ENCODE data around the gene SRSF11.

SRSF11 gene

GRCh38 chr1:70239940-70240339, 18.8 kb downstream of the SRSF11 start:
- no peak for DNase-seq
- Mint-ChIP-seq H3K9me3 (no peaks in the 10 kb centered on the region), H3K4me3 (no peak overlapping the region), H3K27ac (no peak overlapping the region), H3K4me1 (peaks cover 8% of the 10 kb centered on the region), H3K36me3 (peaks cover 56% of the 10 kb centered on the region), H3K27me3 (no peaks in the 10 kb centered on the region)
- CTCF ChIA-PET = no interaction called here

DNA sequence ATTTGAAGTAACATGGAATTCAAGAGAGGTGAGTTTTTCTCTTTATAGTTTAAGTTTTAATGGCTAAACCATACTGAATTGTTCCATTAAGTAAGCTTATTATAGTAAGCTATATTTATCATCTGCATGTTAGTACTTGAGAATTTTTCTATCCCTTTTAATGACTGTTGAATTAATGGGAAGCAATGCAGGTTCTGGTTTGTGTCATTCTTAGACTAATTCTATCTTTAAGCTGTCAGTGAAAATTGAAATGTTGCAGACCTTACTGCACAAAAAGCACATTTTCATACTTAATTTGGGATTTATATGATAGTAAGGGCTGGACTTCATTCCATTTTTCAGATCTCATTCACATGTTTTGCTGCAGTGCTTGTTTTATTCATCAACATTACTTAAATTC, 25.9 kb downstream of the SRSF11 start:
- Mint-ChIP-seq H3K27ac (peak overlapping the region; percentile 7), H3K27me3 (no peaks in the 10 kb centered on the region), H3K4me3 (no peak overlapping the region), H3K36me3 (peaks cover 76% of the 10 kb centered on the region), H3K4me1 (peaks cover 23% of the 10 kb centered on the region), H3K9me3 (no peaks in the 10 kb centered on the region)
- no peak for DNase-seq
- CTCF ChIA-PET = no interaction called here

DNA sequence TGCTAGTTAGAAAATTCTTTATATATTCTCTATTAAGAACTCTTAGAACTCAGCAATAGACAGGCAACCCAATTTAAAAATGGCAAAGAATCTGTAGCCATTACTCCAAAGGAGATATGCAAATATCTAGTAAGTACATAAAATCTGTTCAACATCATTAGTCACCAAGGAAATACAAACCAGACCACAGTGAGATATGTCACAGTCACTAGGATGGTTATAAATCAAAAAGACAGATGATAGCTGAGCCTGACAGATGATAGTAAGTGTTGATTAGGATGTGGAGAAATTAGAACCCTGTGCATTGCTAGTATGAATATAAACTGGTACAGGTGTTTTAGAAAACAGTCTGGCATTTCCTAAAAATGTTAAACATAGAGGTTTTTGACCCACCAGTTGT, 26.6 kb downstream of the SRSF11 start:
- Mint-ChIP-seq H3K36me3 (peaks cover 73% of the 10 kb centered on the region), H3K4me3 (no peak overlapping the region), H3K4me1 (peaks cover 23% of the 10 kb centered on the region), H3K9me3 (no peaks in the 10 kb centered on the region), H3K27ac (peak overlapping the region; percentile 42), H3K27me3 (no peaks in the 10 kb centered on the region)
- CTCF ChIA-PET = no interaction called here
- no peak for DNase-seq

DNA sequence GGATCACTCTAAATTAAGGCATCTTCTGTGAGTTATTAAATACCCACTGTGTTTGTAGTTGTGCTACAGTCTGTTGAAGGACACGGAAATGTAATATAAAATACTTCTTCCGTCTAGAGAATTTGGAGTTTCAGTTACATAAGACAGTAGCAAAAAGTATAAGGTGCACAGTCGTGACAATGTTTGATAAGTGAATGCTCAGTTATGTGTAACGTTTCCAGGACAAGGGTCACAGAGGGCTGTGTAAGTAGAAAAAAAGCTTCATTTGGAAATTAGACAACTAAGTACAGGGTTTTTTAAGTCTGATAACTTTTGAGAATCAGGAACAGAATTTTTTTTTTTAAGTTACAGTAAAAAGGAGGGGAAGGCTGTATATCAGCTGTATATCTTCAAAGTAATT, 27.5 kb downstream of the SRSF11 start:
- CTCF ChIA-PET = interaction anchor here (1.0 kb wide), 1 partner anchor 11 kb away, joined by 3 read pairs; no protein-coding TSS in a partner anchor
- Mint-ChIP-seq H3K4me1 (peaks cover 23% of the 10 kb centered on the region), H3K36me3 (peaks cover 68% of the 10 kb centered on the region), H3K27me3 (no peaks in the 10 kb centered on the region), H3K27ac (peak overlapping the region; percentile 72), H3K4me3 (no peak overlapping the region), H3K9me3 (no peaks in the 10 kb centered on the region)
- no peak for DNase-seq

DNA sequence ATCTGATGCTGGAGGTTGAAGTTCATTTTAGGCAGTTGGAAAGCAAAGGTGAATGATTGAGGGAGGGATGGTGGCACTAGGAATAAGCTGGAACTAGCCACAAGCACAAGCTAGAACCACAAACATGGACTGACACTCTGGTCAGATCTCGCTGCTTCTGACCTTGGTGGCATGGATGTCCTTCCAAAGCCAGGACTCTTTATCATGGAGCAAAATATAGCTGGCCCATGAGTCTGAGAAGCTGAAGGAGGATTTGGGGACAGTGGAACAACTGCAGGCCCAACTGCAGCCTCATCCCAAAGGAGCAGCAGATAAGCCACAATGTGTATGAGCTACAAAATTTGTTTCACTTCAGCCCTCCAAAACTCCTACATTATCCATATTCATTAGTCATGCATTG, 35.5 kb downstream of the SRSF11 start:
- H3K27ac Mint-ChIP-seq = no peak overlapping the region
- no peaks in the 10 kb centered on the region for H3K9me3 Mint-ChIP-seq
- H3K4me1 Mint-ChIP-seq = no peaks in the 10 kb centered on the region
- CTCF ChIA-PET = no interaction called here
- H3K36me3 Mint-ChIP-seq = peaks cover 11% of the 10 kb centered on the region
- H3K27me3 Mint-ChIP-seq = no peaks in the 10 kb centered on the region
- H3K4me3 Mint-ChIP-seq = no peak overlapping the region
- no peak for DNase-seq

DNA sequence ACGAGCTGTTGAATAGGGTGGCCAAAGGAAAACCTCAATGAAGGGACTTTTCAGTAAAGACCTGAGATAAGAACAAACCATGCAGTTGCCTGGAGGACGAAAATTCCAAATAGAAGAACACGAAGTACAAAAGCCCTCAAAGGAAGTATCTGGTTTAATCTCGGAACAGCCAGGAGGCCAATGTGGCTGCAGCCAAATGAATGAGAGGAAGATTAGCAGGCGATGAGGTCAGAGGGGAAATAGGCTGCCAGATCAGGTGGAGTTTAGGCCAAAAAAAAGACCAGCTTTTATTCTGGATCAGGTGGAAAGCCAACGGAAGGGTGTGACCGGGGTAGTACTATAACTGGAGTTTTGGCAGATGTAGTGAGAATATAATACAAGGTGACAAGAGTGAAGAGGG, 43.7 kb downstream of the SRSF11 start:
- Mint-ChIP-seq H3K4me3 (no peak overlapping the region), H3K27ac (no peak overlapping the region), H3K9me3 (no peaks in the 10 kb centered on the region), H3K4me1 (no peaks in the 10 kb centered on the region), H3K27me3 (no peaks in the 10 kb centered on the region), H3K36me3 (peaks cover 22% of the 10 kb centered on the region)
- CTCF ChIA-PET = no interaction called here
- DNase-seq = no peak

DNA sequence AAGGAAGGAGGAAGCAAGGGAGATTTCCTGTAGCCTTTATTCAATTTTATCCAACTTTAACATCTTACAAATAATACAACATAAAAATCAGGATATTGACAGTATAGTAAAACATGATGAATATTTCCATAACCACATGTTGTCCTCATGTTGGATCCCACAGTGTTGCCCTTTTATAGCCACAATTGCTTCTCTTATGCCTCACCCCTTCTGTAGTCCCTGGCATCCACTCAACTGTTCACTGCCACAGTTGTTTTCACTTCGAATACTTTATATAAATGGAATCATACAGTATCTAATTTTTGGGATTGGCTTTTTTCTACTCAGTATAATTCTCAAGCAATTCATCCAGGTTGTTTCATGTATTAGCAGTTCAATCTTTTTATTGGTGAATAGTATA, 44.8 kb downstream of the SRSF11 start:
- no peaks in the 10 kb centered on the region for H3K27me3 Mint-ChIP-seq
- H3K27ac Mint-ChIP-seq = no peak overlapping the region
- CTCF ChIA-PET = no interaction called here
- peaks cover 21% of the 10 kb centered on the region for H3K36me3 Mint-ChIP-seq
- no peaks in the 10 kb centered on the region for H3K9me3 Mint-ChIP-seq
- H3K4me3 Mint-ChIP-seq = no peak overlapping the region
- DNase-seq = no peak
- H3K4me1 Mint-ChIP-seq = no peaks in the 10 kb centered on the region

DNA sequence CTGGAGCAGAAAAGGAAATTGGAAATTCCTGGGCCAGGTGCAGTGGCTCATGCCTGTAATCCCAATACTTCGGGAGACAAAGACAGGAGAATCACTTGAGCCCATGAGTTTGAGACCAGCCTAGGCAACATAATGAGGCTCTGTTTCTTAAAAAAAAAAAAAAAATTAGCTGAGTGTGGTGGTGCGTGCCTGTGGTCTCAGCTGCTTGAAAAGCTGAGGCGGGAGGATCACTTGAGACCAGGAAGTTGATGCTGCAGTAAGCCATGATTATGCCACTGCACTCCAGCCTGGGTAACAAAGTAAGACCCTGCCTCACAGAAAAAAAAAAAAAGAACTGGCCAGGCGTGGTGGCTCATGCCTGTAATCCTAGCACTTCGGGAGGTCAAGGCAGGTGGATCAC, 56.7 kb downstream of the SRSF11 start:
- H3K9me3 Mint-ChIP-seq = no peaks in the 10 kb centered on the region
- no peak overlapping the region for H3K4me3 Mint-ChIP-seq
- no peaks in the 10 kb centered on the region for H3K27me3 Mint-ChIP-seq
- CTCF ChIA-PET = no interaction called here
- no peak for DNase-seq
- no peak overlapping the region for H3K27ac Mint-ChIP-seq
- peaks cover 2% of the 10 kb centered on the region for H3K4me1 Mint-ChIP-seq
- H3K36me3 Mint-ChIP-seq = peaks cover 26% of the 10 kb centered on the region

- DNase-seq = no peak
- Mint-ChIP-seq H3K27ac (no peak overlapping the region), H3K36me3 (peaks cover 23% of the 10 kb centered on the region), H3K4me1 (peaks cover 2% of the 10 kb centered on the region), H3K4me3 (no peak overlapping the region), H3K9me3 (no peaks in the 10 kb centered on the region), H3K27me3 (no peaks in the 10 kb centered on the region)
- CTCF ChIA-PET = no interaction called here
Measured at GRCh38 chr1:70278710-70279109, 57.5 kb downstream of the SRSF11 start.

- Mint-ChIP-seq H3K4me1 (peaks cover 2% of the 10 kb centered on the region), H3K4me3 (no peak overlapping the region), H3K9me3 (no peaks in the 10 kb centered on the region), H3K36me3 (peaks cover 18% of the 10 kb centered on the region), H3K27me3 (no peaks in the 10 kb centered on the region), H3K27ac (no peak overlapping the region)
- CTCF ChIA-PET = interaction anchor here (1.1 to 1.9 kb wide), 2 partner anchors 8 to 228 kb away, joined by 3 read pairs; no protein-coding TSS in a partner anchor
- DNase-seq = no peak
Measured at GRCh38 chr1:70284366-70284765, 63.2 kb downstream of the SRSF11 start.

DNA sequence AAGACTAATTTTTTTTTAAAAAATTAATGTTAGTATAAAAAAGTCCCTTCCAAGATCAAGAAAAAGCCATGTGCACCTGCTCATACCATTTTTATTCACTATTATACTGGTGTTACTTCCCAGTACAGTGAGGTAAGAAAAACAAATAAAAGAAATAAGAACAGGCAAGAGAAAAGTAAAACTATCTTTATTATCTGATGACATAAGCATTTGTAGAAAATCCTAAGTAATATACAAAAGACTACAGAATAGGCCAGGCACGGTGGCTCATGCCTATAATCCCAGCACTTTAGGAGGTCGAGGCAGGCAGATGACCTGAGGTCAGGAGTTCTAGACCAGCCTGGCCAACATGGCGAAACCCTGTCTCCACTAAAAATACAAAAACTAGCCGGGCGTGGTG, 65.3 kb downstream of the SRSF11 start:
- CTCF ChIA-PET = interaction anchor here (1.9 kb wide), 1 partner anchor 10 kb away, joined by 3 read pairs; no protein-coding TSS in a partner anchor
- H3K27ac Mint-ChIP-seq = no peak overlapping the region
- H3K4me3 Mint-ChIP-seq = no peak overlapping the region
- peaks cover 15% of the 10 kb centered on the region for H3K36me3 Mint-ChIP-seq
- no peaks in the 10 kb centered on the region for H3K27me3 Mint-ChIP-seq
- no peaks in the 10 kb centered on the region for H3K9me3 Mint-ChIP-seq
- DNase-seq = no peak
- no peaks in the 10 kb centered on the region for H3K4me1 Mint-ChIP-seq

GRCh38 chr1:70288166-70288565, 67.0 kb downstream of the SRSF11 start:
- no peak for DNase-seq
- CTCF ChIA-PET = interaction anchor here (0.8 kb wide), 1 partner anchor 57 kb away, joined by 3 read pairs; no protein-coding TSS in a partner anchor
- Mint-ChIP-seq H3K36me3 (peaks cover 14% of the 10 kb centered on the region), H3K4me1 (no peaks in the 10 kb centered on the region), H3K27me3 (no peaks in the 10 kb centered on the region), H3K27ac (no peak overlapping the region), H3K9me3 (no peaks in the 10 kb centered on the region), H3K4me3 (no peak overlapping the region)

GRCh38 chr1:70290218-70290617, 69.0 kb downstream of the SRSF11 start:
- Mint-ChIP-seq H3K27ac (no peak overlapping the region), H3K9me3 (no peaks in the 10 kb centered on the region), H3K36me3 (peaks cover 21% of the 10 kb centered on the region), H3K4me1 (no peaks in the 10 kb centered on the region), H3K4me3 (no peak overlapping the region), H3K27me3 (no peaks in the 10 kb centered on the region)
- DNase-seq = no peak
- CTCF ChIA-PET = no interaction called here

DNA sequence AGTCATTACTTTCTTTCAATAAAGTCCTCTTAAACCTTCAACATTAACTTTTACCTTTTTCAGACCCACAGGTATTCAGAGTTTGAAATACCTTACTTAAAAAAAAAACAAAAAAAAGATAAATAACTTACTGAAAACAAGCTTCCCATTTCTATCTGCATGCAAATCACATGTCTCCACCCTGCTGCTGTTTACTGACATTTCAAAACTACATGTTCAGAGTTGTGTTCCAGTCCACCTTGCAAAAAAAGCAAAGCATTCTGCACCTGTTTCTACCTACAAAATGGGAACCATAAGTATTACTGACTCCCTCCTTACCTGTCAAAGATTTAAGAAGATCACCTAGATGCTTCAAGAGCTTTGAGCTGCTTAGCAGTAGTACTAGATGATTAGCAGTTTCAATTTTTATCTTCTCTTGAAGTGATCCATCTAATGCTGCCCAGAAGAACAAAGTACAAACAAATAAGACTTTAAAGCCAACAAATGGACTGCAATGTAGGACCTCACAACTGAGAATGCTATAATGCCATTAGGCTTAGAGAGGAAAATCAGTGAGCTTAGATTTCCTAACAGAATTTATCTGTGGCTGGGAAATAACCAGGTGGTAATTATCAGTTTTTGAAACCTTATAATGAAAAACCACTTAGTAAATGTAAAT, 72.1 kb downstream of the SRSF11 start:
- peaks cover 26% of the 10 kb centered on the region for H3K36me3 Mint-ChIP-seq
- H3K9me3 Mint-ChIP-seq = no peaks in the 10 kb centered on the region
- H3K4me3 Mint-ChIP-seq = no peak overlapping the region
- H3K27ac Mint-ChIP-seq = no peak overlapping the region
- H3K27me3 Mint-ChIP-seq = no peaks in the 10 kb centered on the region
- CTCF ChIA-PET = no interaction called here
- DNase-seq = no peak
- no peaks in the 10 kb centered on the region for H3K4me1 Mint-ChIP-seq

DNA sequence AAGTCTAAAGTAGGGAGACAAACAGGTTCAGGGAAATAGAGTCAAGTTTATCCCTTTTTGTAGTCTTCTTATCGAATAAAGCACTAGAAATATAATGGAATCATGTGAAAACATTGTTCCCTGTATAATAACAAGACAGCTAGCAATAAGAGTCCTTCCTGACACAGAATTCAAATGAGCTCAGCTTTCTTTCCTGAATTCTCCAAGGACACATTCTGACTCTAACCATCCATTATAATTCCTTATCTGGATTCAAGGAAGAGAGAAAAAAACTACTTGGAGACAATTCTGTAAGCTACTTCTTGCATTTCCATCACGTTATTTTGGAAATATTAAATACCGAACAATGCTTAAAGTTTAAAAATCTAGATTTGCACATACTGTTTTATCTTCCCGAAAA, 74.6 kb downstream of the SRSF11 start:
- CTCF ChIA-PET = no interaction called here
- H3K36me3 Mint-ChIP-seq = peaks cover 31% of the 10 kb centered on the region
- DNase-seq = no peak
- H3K27ac Mint-ChIP-seq = no peak overlapping the region
- H3K27me3 Mint-ChIP-seq = no peaks in the 10 kb centered on the region
- H3K4me3 Mint-ChIP-seq = no peak overlapping the region
- H3K4me1 Mint-ChIP-seq = no peaks in the 10 kb centered on the region
- H3K9me3 Mint-ChIP-seq = no peaks in the 10 kb centered on the region

DNA sequence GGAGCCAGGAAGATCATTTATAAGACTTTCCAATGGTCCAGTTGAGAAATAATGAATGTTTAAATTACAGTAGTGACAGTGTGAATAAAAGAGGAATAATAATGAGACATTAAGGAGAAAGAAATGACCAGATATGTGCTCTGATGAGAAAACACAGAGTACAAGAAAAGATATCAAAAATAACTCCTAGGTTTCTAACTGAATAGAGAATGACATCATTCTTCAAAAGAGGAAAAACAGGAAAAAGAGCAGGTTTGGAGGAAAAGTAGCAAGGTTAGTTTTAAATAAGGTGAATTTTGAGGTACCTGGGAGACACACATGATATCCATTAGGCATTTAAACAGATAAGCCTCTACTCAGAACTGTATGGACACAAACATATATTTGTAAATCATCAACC, 78.3 kb downstream of the SRSF11 start:
- Mint-ChIP-seq H3K4me3 (no peak overlapping the region), H3K4me1 (no peaks in the 10 kb centered on the region), H3K36me3 (peaks cover 22% of the 10 kb centered on the region), H3K27me3 (no peaks in the 10 kb centered on the region), H3K9me3 (no peaks in the 10 kb centered on the region), H3K27ac (no peak overlapping the region)
- DNase-seq = no peak
- CTCF ChIA-PET = no interaction called here
